Activated effector memory CD4-positive, alpha-beta T cell treated with Interleukin-2 at 50 U/mL for 16 hours (primary cell): ENCODE measurements around the gene DCAF11.

ENCODE experiments used
- DNase-seq: peaks from one replicate; pipeline ENCODE4 v3.0.0-alpha.2; 2020

Gene DCAF11

DNA sequence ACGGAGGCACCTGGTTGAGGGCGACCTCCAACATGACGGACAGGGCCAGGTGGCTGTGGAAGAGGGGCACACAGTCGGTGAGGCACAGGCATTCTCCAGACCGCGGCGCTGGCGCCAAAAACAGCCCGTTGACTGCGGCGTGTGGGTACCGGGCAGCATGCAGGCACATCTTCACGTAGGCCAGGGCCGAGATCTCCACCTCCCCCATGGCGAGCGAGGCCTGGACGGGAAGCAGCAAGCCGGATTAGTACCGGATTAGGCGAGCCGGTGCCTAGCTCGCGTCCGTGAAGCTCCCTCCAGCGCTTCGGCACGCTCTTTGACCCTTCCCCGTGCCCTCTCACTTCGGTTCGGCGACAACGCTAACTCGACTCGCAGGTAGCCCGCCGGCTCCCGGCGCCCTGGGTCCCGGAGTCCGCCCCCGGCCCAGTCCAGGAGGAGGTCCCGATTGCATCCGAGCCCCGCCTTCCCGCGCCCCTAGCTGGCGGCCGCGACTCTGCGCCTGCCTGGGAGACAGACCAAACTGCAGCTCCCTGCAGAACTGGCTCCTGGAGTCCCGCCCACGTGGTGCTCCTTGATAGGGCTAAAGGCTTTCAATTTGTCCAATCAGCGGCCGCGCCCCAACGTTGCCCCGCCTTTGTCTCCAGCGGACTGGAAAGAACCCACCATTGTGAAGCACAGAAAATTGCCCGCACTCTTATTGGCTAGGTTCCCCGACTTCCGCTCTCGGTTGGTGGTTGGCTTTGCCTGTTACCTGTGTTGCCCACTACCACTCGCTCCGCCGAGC, 26.7 kb downstream of the DCAF11 start, which contains the start of gene EMC9:
Gene EMC9 (minus strand): TSS at position 495 of the 784 bp plus-strand sequence. CDS start 287 bp downstream, at position 208.
- peak; percentile 99 for DNase-seq

GRCh38 chr14:24143511-24143910, 28.9 kb downstream of the DCAF11 start:
- no peak for DNase-seq

DNA sequence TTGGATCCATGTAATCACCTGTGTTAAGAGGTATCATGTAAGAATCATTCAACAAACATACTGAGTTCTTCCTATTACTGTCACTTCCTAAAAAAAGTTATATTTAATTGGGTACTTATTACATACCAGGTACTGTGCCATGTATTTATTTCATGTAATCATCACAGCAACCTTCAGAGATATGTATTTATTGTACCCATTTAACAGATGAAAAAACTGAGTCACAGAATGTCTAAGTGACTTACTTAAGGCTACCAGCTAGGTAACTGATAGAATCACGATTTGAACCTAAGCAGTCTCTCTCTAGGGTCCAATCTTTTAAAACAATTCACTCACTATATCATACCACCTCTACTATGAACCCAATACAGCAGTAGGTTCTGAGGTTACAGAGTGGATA, 29.9 kb downstream of the DCAF11 start:
- DNase-seq, result no peak

DNA sequence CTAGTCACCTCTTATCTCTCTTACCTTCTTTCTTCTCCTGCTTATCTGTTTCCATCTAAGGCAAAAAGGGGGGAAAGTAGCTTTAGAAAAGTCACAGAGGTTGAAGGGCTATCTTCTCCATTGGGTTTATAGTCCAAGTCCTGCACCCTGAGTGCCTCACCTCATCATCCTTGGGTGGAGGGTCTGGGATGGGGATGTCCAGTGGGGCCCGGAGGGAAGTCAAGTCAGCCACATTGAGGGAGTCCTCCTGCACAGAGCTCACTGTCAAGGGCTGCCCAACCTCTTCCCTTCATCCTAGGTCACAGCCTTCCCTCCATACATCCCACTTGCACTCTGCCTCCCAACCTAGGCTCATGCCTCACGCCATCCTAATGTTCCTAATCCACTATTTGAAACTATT, 30.6 kb downstream of the DCAF11 start:
- DNase-seq, result no peak

GRCh38 chr14:24145690-24146452, 31.3 kb downstream of the DCAF11 start:
- no peak for DNase-seq

DNA sequence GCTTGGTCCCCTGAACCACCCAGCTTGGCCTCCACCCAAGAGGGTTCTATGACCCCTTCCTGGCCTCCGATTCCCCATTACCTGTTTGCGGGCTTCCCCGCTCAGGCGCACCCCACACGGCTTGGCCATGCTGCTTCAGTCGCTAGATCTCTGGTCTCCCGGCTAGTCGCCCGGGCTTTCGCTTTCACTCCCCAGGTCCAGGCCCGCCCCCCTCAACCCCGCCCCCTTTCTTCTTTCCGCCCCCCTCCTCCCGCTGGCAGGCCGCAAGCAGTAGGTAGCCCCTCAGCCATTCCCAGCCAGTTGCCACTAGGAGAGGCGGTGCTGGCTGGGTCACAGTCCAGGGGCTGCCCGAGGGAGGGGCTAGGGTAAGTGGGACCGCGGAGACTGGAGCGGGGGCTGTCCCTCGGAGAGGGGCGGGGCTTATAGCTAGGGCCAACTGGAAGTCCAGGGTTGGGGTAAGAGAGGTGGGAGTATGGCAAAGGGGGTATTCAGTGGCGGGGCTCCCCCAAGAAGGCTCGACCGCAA, 31.9 kb downstream of the DCAF11 start, which contains the start of gene PSME2:
Gene PSME2 (minus strand): TSS at position 158 of the 525 bp plus-strand sequence. CDS start 29 bp downstream, at position 129.
- DNase-seq, result peak; percentile 74

GRCh38 chr14:24146978-24147760, 32.6 kb downstream of the DCAF11 start, which contains the start of gene RNF31:
Gene RNF31, plus strand, starts transcription at chr14:24147498. Its CDS starts 201 bp downstream, at chr14:24147699.
- peak; percentile 97 for DNase-seq

DNA sequence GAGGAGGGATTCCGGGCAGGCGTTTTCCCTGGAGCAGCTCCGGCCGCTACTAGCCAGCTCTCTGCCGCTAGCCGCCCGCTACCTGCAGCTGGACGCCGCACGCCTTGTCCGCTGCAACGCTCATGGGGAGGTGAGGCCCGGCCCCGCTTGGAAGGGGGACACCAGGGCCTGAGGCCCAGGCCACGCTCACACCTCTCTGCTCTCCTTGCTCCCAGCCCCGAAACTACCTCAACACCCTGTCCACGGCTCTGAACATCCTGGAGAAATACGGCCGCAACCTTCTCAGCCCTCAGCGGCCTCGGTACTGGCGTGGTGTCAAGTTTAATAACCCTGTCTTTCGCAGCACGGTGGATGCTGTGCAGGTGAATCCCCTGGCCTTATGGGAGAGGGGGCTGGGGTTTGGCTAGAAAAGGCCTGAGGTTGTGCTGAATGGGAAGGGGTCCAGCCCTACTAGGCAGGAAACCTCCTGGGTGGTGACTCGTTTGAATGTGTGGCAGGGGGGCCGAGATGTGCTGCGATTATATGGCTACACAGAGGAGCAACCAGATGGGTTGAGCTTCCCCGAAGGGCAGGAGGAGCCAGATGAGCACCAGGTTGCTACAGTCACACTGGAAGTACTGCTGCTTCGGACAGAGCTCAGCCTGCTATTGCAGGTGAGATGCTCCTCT, 33.3 kb downstream of the DCAF11 start:
- no peak for DNase-seq

DNA sequence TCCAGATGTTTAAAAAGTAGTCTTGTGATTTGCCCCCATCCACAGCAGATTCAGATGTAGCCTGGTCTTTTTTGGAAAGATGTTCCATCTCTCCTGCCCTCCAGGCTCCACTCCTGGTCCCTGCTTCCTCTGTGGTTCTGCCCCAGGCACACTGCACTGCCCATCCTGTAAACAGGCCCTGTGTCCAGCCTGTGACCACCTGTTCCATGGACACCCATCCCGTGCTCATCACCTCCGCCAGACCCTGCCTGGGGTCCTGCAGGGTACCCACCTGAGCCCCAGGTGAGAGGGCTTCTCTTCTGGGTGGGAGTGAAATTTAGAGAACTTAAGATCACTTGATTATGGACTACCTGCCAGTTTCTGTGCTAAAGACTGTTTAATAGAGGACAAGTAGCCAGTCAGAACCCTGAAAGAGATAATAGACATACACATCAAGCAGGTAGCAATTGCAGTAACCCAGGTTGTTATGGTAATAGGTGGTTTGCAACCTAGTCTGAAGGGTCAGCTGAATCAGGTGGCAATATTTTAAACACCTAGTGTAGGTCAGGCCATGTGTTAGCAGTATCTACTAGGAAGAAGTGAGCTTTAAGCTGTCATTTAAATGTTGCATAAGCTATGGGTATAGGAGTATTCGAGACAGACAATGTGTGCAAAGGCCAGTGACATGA, 34.9 kb downstream of the DCAF11 start:
- DNase-seq, result no peak

GRCh38 chr14:24150061-24150460, 35.5 kb downstream of the DCAF11 start:
- no peak for DNase-seq

DNA sequence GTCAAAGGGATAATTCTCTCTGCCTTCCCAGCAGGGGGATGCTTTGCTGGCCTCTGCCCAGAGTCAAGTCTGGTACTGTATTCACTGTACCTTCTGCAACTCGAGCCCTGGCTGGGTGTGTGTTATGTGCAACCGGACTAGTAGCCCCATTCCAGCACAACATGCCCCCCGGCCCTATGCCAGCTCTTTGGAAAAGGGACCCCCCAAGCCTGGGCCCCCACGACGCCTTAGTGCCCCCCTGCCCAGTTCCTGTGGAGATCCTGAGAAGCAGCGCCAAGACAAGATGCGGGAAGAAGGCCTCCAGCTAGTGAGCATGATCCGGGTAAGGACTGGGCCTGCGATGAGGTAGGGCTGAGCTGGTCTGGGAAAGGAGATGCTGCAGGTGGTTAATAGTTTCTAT, 36.0 kb downstream of the DCAF11 start:
- DNase-seq, result no peak

GRCh38 chr14:24150993-24151392, 36.4 kb downstream of the DCAF11 start:
- no peak for DNase-seq

DNA sequence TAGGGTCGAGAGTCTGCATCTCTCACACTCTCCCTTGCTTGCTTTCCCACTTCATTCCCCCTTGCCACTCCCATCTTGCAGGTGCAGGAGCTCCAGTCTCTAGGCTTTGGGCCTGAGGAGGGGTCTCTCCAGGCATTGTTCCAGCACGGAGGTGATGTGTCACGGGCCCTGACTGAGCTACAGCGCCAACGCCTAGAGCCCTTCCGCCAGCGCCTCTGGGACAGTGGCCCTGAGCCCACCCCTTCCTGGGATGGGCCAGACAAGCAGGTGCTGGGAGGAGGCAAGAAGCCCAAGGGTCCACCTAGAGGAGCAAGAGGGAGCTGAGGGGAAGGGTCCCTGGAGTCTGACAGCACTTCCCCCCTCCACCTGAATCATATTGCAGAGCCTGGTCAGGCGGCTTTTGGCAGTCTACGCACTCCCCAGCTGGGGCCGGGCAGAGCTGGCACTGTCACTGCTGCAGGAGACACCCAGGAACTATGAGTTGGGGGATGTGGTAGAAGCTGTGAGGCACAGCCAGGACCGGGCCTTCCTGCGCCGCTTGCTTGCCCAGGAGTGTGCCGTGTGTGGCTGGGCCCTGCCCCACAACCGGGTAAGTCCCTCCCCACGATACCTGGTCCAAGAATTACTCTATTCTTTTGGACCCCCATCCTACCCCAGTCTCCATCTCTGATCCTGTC, 37.0 kb downstream of the DCAF11 start:
- no peak for DNase-seq

- DNase-seq, result no peak
Measured at GRCh38 chr14:24155100-24155499, 40.5 kb downstream of the DCAF11 start.

- DNase-seq, result no peak
Measured at GRCh38 chr14:24156840-24157239, 42.3 kb downstream of the DCAF11 start.

- no peak for DNase-seq
Measured at GRCh38 chr14:24157331-24157730, 42.8 kb downstream of the DCAF11 start.

GRCh38 chr14:24159777-24160498, 45.4 kb downstream of the DCAF11 start:
- no peak for DNase-seq

GRCh38 chr14:24160499-24160849, 45.9 kb downstream of the DCAF11 start:
- DNase-seq, result no peak

- peak; percentile 95 for DNase-seq
Measured at GRCh38 chr14:24160850-24161804, 46.5 kb downstream of the DCAF11 start, which contains the start of gene IRF9. Gene IRF9, plus strand, starts transcription at chr14:24161265. Its CDS starts 880 bp downstream, at chr14:24162145.
